Activated effector memory CD4-positive, alpha-beta T cell treated with Interleukin-2 at 50 U/mL for 16 hours (primary cell): ENCODE data around the gene ZFAND4.
"Not testable (repeated sequence)": the region's sequence is repeated elsewhere in the genome, so short reads cannot be mapped to it uniquely, and the experiment has no call there.

Experiments
- DNase-seq: peaks from one replicate; pipeline ENCODE4 v3.0.0-alpha.2; 2020

The ZFAND4 gene

GRCh38 chr10:45640049-45640448 lies 32.5 kb downstream of the ZFAND4 start:
- no peak for DNase-seq

GRCh38 chr10:45627412-45628048 lies 45.0 kb downstream of the ZFAND4 start:
- DNase-seq: no peak

DNA sequence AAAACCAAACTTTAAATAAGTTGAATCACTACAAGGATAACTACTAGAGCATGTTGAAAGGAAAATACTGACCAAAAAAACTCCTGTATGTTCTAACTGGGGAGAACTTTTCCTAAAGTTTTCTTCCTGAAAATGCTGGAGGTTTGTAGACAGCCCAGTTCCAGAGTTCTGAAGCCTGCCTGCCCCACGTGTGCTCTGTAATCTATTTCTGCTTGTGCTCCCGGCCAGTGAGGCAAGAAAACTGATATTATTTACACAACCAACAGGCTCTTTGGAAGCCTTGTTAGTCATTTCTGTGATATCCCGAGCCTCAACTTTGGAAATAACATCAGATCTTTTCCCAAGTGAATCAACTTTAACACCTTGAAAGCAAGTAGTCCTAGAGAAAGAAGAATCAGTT lies 46.7 kb downstream of the ZFAND4 start:
- DNase-seq: no peak

GRCh38 chr10:45624724-45625123 lies 47.8 kb downstream of the ZFAND4 start:
- no peak for DNase-seq

- DNase-seq: no peak
These were observed 57.7 kb downstream of the ZFAND4 start for GRCh38 chr10:45614869-45615268.

DNA sequence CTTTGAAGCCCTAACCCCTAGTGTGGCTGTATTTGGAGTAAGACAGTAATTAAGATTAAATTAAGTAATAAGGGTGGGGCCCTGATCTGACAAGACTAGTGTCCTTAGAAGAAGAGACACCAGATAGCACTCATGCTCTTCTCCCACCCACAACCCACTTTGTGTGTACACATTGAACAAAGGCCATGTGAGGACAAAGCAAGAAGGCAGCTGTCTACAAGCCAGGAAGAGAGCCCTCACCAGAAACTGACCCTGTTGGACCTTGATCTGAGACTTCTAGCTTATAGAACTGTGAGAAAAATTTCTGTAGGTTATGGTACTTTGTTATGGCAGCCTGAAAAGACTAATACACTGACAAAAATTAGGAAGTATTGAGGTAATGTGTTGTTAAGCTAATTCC lies 59.8 kb downstream of the ZFAND4 start:
- no peak for DNase-seq

- no peak for DNase-seq
These were observed 64.5 kb downstream of the ZFAND4 start for GRCh38 chr10:45608052-45608451.

DNA sequence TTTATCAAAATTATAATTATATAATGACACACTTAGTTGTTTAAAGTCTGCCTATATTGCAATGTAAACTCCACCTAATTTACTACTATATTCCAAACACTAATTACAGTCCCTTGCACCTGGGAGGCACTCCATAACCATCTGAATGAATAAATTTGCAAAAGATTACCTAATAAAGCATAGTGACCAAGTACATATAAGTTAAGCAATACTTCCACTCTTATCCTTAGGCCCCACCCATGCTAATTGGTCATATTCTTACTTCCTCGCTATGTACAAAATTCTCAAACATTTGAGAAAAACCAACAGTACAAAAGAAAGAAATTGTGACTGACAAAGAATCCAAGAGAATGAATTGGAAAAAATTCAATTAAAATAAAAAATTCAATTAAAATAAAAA lies 65.3 kb downstream of the ZFAND4 start:
- DNase-seq: no peak

GRCh38 chr10:45602836-45603235 lies 69.7 kb downstream of the ZFAND4 start:
- DNase-seq: no peak

DNA sequence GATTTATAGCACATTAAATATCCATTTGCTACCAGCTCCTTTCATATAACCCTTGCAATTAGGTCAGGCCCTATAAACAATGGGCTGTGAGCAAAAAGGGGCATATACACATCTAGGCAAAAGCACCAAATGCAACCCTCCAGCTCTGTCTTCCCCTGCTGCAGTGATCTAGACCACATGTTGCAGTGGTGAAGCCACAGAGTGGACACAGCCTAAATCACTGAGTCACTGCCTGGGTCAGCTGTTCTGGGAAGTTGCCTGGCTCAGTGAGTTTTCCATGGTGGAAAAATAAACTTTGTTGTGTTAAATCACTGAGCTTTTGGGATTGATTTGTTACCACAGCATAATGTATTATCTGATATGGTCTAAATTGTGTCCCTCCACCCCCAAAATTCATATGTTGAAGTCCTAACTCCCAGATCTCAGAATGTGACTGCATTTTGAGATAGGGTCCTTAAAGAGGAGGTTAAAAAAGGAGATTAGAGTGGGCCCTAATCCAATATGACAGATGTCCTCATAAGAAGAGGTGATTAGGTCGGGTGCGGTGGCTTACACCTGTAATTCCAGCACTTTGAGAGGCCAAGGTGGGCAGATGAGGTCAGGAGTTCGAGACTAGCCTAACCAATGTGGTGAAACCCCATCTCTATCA lies 70.4 kb downstream of the ZFAND4 start:
- no peak for DNase-seq

GRCh38 chr10:45601254-45601930 lies 71.2 kb downstream of the ZFAND4 start:
- DNase-seq: not testable (repeated sequence)

- DNase-seq: not testable (repeated sequence)
These were observed 72.0 kb downstream of the ZFAND4 start for GRCh38 chr10:45600337-45601253.

GRCh38 chr10:45599646-45600045 lies 72.9 kb downstream of the ZFAND4 start:
- no peak for DNase-seq

DNA sequence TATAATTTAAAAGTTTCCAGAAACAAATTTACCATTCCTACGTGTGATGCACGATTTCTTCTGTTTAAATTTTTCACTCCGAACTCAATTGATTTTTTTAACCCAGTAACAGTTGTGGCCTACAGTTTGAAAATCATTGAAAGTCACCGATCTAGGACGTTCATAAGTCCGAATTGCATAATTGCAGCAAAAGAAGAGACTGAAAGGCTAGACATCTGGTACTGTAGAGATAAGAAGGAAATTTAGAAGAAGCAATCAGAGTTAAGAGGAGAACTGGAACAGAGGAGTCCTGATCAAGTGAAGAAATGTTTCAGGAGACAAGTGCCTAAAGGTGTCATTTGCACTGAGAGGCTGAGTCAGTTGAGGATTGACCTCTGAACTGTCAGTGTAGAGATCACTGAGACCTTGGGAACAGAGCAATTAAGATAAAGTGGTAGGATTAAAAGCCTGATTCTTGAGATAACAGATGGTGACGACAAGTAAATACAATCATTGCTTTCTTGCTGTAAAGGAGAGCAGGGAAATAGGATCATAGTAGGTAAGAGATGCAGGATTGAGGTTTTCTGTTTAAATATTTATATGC lies 73.5 kb downstream of the ZFAND4 start:
- no peak for DNase-seq

DNA sequence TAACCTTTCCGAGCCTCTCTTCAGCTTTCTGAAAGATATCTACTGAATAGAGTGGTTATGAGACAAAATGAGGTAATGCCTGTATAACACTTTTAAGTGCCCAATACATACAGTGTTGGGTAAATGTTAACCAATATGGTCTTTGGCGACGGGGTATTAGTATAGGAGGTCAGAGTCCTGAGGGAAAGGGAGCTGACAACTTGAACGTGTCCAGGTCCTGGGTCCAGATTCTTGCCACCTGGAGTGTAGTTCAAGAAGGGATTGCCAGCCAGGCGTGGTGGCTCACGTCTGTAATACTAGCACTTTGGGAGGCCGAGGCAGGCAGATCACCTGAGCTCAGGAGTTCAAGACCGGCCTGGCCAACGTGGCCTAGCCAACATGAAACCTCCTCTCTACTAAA lies 76.0 kb downstream of the ZFAND4 start:
- DNase-seq: no peak

- DNase-seq: peak; percentile 85
These were observed 78.1 kb downstream of the ZFAND4 start for GRCh38 chr10:45594276-45595157.

DNA sequence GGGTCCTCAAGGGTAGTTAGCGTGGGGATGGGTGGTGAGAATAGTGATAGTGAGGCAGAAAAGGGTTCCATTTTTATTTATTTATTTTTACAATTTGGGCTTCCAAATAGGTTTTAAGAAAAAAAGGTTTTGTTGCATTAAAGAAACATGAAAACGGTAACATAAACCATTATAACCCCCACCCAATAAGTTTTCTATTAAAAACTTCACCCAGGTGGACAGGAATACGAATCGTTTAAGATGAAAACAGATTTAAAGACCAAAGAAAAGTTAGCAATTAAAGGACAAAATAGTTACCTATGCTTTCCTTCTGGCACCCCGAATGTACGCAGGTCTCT lies 78.7 kb downstream of the ZFAND4 start:
- no peak for DNase-seq

- DNase-seq: no peak
These were observed 79.6 kb downstream of the ZFAND4 start for GRCh38 chr10:45592926-45593325.

- DNase-seq: no peak
These were observed 80.1 kb downstream of the ZFAND4 start for GRCh38 chr10:45592432-45592831.

GRCh38 chr10:45591280-45591679 lies 81.3 kb downstream of the ZFAND4 start:
- no peak for DNase-seq

GRCh38 chr10:45589868-45590267 lies 82.7 kb downstream of the ZFAND4 start:
- DNase-seq: no peak

- DNase-seq: no peak
These were observed 83.6 kb downstream of the ZFAND4 start for GRCh38 chr10:45589009-45589408.
